Embryonic facial prominence (tissue), 1 donor: ENCODE measurements around the gene HMOX1.
"Not testable (repeated sequence)": the region's sequence is repeated elsewhere in the genome, so short reads cannot be mapped to it uniquely, and the experiment has no call there.

Source experiments
- DNase-seq: peaks from one replicate; pipeline ENCODE4 v3.0.0-alpha.2; 2016; ENCODE audit errors: extremely low spot score

HMOX1 gene

DNA sequence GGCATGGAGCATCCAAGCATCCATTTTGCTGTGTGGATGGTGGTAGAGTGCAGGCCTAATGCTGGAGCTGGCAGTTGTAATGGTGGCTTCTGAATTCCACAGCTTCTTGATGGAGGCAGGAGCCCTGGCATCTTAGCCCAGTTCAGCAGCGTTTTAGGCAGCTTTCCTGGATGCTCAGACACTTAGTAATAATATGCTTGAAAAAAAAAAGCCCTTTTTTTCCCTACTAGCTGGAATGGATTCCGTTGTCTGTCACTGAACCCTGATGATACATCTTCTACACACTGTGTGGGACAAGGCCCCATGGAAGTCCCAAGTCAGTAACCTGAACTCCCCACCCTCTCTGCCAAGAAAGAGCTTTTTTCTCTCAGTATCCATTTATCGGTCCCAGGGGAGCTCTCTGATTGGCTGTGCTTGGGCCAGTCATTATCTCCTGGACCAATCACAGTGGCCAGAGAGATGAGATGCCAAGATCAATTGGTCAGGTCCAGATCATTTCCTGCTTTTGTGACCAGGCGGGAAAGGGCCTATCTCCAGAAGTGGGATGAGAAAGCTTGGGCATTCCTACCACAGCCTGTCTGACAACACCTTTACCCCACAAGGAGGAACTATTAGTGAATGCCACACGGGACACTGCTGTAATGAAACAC is 53.3 kb downstream of the HMOX1 start:
- no peak for DNase-seq

DNA sequence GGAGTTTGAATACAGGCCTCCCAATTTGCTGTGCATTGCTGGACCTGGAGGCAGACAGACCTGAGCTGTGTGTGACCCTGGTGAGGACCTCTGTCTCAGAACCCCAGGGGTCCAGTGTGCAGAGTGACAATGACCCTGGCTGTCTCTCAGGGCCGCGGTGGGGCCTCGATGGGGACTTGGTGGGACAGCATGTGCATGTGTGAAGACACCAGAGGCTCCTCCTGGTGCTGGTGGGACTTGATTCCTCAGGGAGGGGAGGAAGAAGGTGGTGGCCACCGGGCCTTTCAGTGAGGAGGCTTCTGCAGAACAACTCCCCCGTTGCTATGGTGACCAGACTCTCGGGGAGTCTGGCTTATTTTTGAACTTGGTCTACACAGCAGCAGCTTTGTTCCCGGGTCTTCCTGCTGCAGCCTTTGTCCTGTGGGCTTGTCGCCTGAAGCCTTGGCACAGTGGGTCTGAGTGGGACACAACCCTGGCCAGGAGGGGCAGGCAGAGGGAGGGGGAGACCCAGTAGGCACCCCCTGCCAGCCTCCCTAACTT is 54.4 kb downstream of the HMOX1 start:
- DNase-seq = no peak

DNA sequence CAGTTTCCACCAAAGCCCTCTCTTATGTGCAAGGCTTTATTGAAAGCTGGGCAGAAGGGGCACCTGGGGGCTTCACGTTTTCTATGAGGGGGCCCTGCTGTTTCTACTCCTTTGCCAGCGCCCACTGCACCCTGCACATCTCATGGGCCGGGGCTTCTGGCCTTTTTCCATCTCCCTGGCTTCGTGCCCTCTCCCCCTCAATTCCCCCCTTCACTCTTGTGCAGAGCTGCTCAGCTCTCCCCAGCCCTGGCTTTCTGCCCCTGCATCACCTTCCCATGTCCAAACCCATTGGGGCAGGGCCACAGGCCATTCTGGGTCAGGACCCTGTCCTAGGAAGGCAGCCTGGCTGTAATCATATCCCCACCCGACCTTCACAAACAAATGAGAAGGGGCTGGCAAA is 55.5 kb downstream of the HMOX1 start:
- DNase-seq = no peak

DNA sequence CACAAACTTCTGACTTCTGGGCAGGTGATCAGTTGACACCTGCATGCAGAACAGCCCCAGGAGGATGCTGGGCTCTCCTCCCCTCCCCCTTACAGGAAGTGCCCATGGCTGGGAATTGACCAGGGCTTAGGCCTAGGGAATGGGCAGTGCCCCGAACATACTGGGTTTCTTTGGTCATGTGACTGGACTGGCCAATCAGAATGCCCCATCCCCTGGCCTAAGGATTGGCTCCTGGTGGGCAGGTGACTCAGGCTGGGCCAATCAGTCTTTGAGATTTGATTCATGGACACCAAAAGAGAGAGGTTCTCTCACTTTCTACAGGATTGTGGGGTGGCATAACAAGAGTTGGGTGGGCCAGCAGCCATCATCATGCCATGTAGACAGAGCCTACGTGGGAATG is 56.2 kb downstream of the HMOX1 start:
- DNase-seq = no peak

DNA sequence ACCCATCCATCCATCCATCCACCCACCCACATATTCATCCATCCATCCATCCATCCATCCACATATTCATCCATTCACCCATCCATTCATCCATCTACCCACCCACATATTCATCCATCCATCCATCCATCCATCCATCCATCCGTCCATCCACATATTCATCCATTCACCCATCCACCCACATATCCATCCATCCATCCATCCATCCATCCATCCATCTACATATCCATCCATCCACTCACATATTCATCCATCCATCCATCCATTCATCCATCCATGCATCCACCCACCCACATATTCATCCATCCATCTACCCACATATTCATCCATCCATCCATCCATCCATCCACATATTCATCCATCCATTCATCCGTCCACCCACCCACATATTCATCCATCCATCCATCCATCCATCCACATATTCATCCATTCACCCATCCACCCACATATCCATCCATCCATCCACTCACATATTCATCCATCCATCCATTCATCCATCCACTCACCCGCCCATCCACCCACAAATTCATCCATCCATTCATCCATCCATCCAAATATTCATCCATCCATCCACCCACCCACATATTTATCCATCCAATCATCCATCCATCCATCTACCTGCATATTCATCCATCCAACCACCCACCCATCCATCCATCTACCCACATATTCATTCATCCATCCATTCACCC is 57.9 kb downstream of the HMOX1 start:
- DNase-seq = not testable (repeated sequence)

DNA sequence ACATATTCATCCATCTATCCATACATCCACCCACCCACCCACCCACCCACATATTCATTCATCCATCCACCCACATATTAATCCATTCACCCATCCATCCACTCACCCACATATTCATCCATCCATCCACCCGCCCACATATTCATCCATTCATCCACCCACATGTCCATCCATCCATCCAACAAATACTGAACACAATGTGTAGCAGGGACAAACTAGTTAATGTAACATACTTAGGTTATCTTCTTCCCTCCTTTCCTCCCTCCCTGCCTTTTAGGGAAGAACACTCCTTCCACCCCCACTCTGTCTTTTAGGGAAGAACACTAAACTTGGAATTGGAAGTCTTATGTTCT is 58.4 kb downstream of the HMOX1 start:
- no peak for DNase-seq

DNA sequence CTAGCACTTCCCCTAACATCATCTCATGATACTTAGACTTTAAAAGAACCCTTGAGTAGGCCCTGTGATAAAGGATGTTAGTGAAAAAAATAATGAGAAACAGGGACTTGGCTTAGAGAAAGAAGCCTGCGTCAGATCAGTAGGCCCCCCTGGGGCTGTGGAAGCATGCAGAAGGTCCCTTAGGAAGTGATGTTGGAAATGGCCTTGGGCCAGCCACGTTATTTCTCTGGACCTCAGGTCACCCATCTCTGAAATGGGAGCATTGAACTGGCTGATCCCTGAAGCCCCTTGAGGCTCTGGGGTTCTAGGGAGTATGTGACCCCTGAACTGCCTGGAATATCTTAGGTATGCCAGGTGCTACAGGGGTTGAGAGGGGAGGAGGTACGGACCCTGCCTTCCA is 59.2 kb downstream of the HMOX1 start:
- no peak for DNase-seq

DNA sequence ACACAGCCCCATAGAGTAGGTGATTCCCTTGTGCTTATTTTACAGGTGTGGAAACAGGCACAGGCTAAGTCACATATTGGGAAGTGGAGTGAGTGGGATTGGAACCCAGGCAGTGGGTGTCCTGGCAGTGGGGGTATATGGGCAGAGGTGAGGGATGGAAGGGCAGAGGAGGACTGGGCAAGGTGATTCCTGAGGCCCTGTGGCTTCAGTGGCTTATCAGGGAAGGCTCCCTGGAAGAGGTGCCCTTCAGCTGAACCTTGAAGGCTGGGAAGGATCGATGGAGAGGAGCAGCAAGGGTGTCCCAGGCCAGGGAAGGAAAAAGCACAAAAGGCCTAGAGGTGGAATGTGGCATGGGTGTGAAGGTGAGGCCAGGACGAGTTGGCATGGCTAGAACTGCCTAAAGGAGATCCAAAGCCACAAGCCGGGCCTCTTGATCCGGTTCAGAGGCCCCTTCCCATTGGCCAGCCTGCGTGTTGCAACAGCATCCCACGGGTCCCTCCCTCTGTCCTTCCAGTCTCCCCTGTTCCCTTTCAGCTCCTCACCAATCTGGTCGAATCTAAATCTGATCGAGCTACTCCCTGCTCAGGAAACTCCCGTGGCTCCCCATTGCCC is 60.7 kb downstream of the HMOX1 start:
- no peak for DNase-seq

DNA sequence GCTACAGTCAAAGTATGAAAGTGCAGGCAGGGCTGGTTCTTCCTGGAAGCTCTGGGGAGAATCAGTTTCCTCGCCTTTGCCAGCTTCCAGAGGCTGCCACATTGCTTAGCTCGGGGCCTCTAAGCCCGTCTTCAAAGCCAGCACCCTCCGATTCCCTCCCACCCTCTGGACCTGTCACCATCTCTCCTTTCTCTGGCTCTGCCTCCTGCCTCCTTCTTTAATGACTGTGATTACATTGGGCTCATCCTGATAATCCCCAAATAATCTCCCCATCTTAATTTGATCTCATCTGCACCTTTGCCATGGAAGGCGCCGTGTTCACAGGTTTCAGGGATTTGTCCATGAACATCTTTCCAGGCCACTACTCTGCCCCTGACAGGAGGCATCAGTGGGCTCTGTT is 61.6 kb downstream of the HMOX1 start:
- DNase-seq = no peak

DNA sequence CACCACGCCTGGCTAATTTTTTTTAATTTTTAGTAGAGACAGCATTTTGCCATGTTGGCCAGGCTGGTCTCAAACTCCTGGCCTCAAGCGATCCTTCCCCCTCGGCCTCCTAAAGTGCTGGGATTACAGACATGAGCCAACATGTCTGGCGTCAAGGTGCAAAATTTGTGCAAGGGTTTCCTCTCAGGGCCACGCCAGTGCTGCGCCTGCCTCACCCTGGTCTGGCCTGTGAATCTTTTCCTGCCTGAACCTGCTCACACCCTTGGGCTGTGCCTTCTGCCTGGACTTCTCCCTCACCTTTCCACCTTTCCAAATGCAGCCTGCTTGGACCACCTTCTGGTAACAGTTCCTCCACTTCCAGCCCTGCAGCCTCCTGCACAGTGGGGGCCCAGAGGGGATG is 62.4 kb downstream of the HMOX1 start:
- no peak for DNase-seq
